NCI-H524 treated with DMSO at 0.1 percent for 48 hours (cell line): ENCODE results near the gene ACSS3.
A peak's percentile ranks its signal among the peaks of the same experiment; 100 is the strongest.
"Not testable (repeated sequence)": the region's sequence is repeated elsewhere in the genome, so short reads cannot be mapped to it uniquely, and the experiment has no call there.

Experiments used
- DNase-seq: peaks from one replicate; lab custom pipeline; 2025; lab: John Stamatoyannopoulos, UW

The ACSS3 gene

GRCh38 chr12:81094718-81095360 lies 17.0 kb downstream of the ACSS3 start:
- DNase-seq: no peak

- DNase-seq: no peak
Observed at GRCh38 chr12:81095501-81096232, 17.8 kb downstream of the ACSS3 start.

- DNase-seq: no peak
Observed at GRCh38 chr12:81105687-81106086, 27.8 kb downstream of the ACSS3 start.

- DNase-seq: peak; percentile 43
Observed at GRCh38 chr12:81114226-81114625, 36.3 kb downstream of the ACSS3 start.

- not testable (repeated sequence) for DNase-seq
Observed at GRCh38 chr12:81119069-81119468, 41.2 kb downstream of the ACSS3 start.

- DNase-seq: no peak
Observed at GRCh38 chr12:81120961-81121360, 43.1 kb downstream of the ACSS3 start.

GRCh38 chr12:81123611-81124010 lies 45.7 kb downstream of the ACSS3 start:
- DNase-seq: no peak

- no peak for DNase-seq
Observed at GRCh38 chr12:81125691-81126090, 47.8 kb downstream of the ACSS3 start.

GRCh38 chr12:81128930-81129554 lies 51.2 kb downstream of the ACSS3 start:
- DNase-seq: no peak

- no peak for DNase-seq
Observed at GRCh38 chr12:81136519-81136918, 58.6 kb downstream of the ACSS3 start.

GRCh38 chr12:81137801-81138200 lies 59.9 kb downstream of the ACSS3 start:
- no peak for DNase-seq

- no peak for DNase-seq
Observed at GRCh38 chr12:81141217-81141616, 63.3 kb downstream of the ACSS3 start.

- no peak for DNase-seq
Observed at GRCh38 chr12:81143057-81143456, 65.2 kb downstream of the ACSS3 start.

GRCh38 chr12:81146228-81147225 lies 68.6 kb downstream of the ACSS3 start:
- no peak for DNase-seq

GRCh38 chr12:81147292-81147919 lies 69.5 kb downstream of the ACSS3 start:
- peak; percentile 4 for DNase-seq

GRCh38 chr12:81150382-81150781 lies 72.5 kb downstream of the ACSS3 start:
- DNase-seq: peak; percentile 64

- no peak for DNase-seq
Observed at GRCh38 chr12:81159856-81160255, 82.0 kb downstream of the ACSS3 start.

- DNase-seq: no peak
Observed at GRCh38 chr12:81161680-81162079, 83.8 kb downstream of the ACSS3 start.

- no peak for DNase-seq
Observed at GRCh38 chr12:81162391-81163136, 84.7 kb downstream of the ACSS3 start.

GRCh38 chr12:81164827-81165226 lies 86.9 kb downstream of the ACSS3 start:
- DNase-seq: no peak

- DNase-seq: no peak
Observed at GRCh38 chr12:81166790-81167189, 88.9 kb downstream of the ACSS3 start.
